Kidney tubule cell (primary cell): ENCODE measurements around the gene ASH1L.
"Not testable (repeated sequence)": the region's sequence is repeated elsewhere in the genome, so short reads cannot be mapped to it uniquely, and the experiment has no call there.

Experiments
- DNase-seq: peaks from one replicate; pipeline ENCODE4 v3.0.0-alpha.2; 2018; ENCODE audit warnings: low spot score

Gene ASH1L

DNA sequence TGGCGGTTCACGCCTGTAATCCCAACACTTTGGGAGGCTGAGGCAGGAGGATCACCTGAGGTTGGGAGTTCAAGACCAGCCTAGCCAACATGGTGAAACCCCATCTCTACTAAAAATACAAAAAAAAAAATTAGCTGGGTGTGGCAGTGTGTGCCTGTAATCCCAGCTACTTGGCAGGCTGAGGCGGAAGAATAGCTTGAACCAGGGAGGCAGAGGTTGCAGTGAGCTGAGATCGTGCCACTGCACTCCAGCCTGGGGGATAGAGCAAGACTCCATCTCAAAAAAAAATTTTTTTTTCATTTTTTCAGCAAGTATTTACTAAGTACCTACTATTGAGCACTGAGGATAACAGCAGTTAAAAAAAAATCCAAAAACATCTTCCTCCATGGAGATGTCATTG is 69.0 kb downstream of the ASH1L start:
- not testable (repeated sequence) for DNase-seq

DNA sequence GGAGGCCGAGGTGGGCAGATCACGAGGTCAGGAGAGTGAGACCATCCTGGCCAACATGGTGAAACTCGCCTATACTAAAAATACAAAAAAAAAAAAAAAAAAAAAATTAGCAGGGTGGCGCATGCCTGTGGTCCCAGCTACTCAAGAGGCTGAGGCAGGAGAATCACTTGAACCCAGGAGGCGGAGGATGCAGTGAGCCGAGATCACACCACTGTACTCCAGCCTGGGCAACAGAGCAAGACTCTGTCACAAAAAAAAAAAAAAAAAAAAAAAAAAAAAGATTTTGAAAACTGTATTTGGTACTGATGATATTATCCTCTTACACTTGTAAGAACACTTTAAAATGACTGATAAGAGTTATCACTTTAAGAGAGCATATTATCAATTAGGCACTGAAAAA is 74.2 kb downstream of the ASH1L start:
- not testable (repeated sequence) for DNase-seq

DNA sequence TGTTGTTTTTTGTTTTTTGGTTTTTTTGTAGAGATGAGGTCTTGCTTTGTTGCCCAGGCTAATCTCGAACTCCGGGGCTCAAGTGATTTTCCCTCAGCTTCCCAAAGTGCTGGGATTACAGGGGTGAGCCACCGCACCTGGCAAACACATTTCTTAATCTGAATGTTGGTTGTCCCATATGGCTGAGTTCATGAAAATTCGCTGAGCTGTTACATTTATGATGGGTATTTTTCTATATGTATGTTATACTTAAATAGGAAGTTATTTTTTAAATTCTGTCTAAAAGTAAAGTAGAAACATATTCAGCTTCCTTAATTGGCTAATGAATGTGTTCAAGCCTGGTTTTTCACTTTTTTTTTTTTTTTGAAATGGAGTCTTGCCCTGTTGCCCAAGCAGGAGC is 75.1 kb downstream of the ASH1L start:
- no peak for DNase-seq

DNA sequence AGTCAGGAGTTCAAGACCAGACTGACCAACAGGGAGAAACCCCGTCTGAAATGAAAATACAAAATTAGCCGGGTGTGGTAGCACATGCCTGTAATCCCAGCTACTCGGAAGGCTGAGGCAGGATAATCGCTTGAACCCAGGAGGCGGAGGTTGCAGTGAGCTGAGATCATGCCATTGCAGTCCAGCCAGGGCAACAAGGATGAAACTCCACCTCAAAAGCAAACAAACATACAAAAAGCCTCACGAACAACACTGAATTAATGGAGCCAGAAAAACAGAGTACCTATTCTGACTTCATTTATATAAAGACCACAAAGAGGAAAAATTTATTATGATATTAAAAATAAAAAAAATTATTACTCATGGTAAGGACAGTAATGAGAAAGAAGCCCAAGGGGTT is 75.7 kb downstream of the ASH1L start:
- not testable (repeated sequence) for DNase-seq

DNA sequence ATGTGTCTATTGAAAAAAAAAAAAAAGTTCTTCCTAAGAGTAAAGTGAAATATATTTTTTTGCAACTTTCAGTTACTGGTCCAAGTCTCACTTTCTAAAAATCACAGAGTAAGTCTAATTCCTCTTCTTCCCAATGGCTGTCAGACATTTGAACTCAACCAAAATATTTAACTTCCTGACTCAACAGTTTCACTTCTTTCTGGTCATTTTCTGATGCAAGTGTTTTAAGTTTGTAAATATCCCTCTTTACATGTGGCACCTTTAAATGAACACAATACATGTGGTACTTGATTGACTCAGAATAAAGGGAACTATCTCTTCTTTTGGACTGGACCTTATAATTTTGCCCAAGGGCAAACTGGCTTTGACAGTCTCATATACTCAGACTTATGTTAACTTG is 76.7 kb downstream of the ASH1L start:
- no peak for DNase-seq

DNA sequence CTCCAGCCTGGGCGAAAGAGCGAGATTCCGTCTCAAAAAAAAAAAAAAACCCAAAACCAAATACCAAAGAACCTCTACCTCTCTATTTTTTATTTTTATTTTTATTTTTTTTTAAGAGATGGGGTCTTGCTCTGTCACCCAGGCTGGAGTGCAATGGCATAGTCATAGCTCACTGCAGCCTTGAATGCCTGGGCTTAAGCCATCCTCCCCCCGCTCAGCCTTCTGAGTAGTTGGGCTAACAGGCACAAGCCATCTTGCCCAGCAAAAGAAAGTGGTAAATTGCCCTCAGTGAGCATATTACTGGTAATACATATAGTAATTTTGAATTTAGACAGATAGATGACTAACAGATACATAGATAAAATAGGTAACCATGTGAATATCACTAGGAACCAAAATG is 77.4 kb downstream of the ASH1L start:
- no peak for DNase-seq

DNA sequence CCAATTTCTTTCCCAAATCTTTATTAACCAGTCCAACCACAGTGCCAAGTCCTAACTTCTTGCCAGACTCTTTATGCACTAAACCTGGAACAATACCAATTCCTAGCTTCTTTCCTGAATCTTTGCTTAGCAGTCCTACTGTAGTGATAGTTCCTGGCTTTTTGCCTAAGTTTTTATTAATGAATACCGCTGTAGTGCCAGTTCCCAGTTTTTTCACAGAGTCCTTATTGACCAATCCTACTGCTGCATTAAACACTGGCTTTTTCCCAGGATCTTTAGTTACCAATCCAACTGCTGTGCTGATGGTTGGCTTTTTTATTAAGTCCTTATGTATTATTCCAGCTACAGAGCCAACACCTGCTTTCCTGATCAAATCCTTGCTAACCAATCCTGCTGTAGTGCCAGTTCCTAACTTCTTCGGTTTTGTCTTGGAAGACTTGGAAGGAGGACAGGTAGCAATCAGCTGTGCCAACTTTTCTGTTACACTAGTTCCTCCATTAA is 80.8 kb downstream of the ASH1L start:
- no peak for DNase-seq

DNA sequence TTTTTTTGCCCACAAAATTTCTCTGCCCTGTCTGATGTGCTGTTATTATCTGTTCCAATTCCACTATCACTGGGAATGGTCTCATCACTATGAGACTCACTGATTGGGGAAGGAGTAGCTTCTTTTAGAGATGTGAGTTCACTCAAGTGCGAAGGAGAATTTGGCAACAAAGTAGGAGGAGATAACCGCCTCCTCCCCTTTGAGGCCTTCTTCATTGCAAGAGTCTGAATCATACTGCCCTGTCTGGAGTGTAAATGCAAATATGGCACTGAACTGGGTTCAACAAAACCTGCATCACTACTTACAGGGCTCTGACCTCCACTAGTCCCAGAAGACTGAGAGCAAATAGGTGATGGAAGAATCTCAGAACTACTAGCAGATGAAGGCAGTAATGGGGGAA is 83.4 kb downstream of the ASH1L start:
- peak; percentile 83 for DNase-seq

DNA sequence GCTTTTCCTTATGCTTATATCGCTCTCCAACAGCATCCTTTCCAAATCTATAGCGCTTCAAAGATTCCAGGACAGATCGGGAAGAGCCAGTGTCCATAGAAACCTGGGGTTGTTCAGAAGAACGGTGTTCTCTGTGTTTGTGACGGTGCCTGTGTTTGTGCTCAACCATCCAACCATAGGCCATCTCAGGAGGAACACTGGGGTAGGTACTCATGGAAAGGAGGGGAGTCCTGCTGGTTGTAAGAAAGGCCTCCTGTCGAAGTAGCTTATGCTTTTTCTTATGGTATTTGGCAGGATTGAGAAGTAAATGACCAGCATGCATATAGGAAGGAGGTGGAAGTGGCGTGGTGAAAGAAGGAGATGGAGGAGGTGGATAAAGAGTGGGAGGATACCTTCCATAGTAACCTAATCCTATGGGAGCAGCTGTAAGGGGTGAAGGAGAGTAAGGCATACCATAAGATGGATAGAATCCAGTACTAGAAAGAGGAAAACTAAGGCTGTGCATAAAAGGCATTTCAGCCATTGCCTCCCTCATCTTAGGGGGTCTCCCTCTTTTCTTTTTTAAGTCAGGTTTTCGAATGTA is 84.2 kb downstream of the ASH1L start:
- DNase-seq = no peak

DNA sequence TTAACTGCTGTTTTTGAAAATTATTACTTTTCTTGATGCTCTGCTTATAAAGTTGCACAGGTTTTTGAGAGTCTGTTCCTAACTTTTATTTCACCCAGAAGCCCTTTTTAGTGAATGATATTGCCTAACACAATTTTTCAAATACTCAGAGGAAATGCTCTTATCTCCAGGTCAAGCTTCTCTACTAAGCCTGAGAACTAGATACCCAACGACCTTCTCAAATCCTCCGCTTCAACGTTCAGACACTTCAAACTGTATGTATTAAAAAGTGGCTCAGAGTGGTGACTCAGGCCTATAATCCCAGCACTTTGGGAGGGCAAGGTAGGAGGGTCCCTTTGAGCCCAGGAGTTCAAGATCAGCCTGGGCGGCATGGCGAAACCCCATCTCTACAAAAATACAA is 88.5 kb downstream of the ASH1L start:
- no peak for DNase-seq

DNA sequence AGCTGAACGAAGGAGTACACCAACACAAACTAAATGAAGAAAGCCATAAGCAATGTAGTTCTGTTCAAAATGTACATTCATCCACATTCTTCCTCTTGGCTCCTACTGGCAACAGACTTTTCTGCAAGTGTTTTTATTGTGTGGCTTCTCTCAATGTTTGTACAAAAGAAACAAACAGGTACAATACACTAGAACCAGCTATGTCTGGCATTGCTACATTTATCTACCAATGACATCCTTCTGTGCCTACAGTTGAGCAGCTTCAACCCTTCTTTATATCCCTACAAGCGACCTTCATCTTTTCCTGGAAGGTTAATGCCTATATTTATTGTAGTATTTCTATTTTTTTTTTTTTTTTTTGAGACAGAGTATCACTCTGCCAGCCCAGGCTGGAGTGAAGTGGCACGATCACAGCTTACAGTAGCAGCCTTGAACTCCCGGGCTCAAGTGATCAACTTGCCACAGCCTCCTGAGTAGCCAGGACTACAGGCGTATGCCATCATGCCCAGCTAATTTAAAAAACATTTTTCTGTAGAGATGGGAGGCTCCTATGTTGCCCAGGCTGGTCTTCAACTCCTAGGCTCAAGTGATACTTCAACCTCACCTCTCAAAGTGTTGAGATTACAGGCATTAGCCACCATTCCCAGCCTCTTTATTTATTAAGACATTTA is 89.3 kb downstream of the ASH1L start:
- no peak for DNase-seq

DNA sequence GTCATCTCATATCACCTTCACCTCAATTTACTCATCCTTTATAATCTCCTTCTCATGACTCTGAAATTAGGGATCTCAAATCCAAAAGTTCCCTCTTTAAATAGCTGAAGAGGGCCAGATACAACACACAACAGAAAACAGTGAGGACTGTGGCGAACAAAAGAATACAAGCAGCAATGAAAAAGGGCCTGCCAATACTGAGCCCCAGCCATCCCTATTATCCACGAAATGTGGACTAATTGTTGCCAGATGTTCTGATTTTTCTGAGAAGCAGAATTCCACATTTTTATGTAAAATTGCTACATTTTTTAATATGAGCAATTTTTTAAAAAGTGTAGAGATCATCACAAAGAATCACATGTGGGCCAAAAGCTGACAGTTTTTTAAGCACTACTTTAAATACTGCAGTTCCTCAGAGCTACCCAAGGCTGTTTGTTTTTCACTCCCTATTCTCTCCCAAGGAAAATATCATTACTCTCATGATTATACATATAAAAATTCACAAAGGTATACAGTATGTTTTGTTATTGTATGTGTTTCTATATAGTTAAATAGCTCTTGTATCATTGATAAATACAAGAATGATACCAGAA is 90.0 kb downstream of the ASH1L start:
- DNase-seq = no peak

DNA sequence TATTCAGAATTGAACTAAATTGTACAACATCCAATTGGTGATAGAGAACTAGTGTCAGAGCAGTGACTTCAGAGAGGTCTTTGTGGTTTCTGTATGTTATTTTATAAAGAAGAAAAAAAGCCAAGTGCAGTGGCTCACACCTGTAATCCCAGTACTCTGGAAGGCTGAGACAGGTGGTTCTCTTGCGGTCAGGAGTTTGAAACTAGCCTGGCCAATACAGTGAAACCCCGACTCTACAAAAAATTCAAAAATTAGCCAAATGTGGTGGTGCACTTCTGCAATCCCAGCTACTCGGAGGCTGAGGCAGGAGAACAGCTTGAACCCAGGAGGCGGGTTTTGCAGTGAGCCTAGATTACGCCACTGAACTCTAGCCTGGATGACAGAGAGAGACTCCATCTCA is 90.7 kb downstream of the ASH1L start:
- no peak for DNase-seq

DNA sequence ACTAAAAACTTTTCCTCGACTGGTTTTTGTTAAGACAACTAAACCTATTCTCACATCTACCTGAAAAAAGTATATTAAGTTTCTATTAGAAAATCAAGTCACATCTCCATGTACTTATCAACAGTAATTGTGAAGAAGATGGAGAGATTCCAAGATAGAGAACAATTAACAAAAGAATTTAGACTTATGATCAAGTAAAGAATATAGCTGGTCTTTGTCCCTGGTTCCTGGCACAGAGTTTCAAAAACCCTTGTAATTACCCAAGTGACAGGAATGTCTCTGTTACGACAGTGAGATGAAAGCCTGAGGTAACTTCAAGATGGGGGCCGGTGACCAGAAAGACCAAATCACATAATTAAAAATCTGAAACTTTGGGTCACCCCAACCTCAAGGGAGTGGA is 91.6 kb downstream of the ASH1L start:
- no peak for DNase-seq

DNA sequence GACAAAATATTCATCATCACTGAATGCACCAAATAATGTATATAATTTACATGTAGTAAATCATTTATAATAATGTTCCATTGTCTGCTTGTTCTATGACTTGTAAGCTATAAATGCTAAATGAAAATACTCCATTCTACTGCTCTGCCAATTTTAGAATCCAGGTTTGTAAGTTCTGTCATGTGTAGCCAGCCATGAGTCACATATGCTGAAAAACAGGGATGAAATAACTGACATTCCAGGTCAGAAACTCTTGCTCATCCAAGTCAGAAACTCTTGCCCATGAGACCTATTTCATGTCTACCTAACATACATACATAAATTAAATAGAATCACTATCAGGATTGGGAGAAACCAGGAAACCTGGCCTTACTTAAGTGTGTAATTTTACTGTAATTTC is 95.6 kb downstream of the ASH1L start:
- DNase-seq = peak; percentile 90

DNA sequence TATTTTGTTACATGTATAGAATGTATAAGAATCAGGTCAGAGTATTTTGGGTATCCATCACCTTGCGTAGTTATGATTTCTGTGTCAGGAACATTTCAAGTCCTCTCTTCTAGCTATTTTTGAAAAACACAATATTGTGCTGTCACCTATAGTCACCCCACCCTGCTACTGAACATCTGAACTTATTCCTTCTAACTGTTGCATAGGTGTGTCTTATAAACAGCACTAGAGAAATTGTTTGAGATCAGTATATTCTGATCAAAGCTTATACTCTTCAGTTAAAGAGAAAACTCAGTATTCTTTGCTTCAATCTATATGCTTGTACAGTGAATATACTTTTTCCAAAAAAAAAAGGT is 96.0 kb downstream of the ASH1L start:
- DNase-seq = peak; percentile 9

DNA sequence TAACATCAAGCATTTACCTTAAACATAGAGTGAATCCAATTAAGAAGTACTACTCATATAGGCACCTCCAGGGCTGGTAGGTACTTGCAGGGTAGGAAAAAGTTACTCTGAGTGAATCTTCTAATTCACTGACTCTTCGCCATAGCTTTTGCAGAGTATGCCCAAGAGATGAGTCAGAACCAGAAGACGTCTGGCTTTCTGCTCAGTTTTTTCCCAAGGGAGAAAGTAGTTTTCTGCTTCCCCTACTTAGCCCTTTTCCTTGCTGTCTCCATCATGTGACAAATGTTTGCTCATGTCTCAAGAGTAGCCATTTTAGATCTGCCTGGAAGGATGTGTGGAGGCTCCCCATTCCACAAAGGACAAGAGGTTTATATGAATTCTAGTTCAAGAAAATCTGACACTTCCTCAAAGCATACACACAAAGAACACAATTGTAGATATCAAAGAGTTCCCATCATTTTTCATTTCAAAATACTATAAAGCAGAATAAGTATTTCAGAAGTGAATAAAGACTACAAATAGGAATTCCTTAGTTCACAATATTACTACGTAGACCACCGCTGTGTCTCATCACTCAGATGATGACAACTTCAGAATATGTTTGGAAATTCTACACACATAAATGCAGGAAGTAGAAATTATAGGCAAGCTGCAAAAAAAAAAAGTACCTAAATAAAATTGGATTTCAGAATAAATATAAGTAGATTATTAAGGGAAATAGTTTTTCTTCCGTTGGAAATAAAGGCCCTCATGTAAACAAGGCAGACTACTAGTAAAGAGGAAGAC is 98.5 kb downstream of the ASH1L start:
- peak; percentile 74 for DNase-seq

DNA sequence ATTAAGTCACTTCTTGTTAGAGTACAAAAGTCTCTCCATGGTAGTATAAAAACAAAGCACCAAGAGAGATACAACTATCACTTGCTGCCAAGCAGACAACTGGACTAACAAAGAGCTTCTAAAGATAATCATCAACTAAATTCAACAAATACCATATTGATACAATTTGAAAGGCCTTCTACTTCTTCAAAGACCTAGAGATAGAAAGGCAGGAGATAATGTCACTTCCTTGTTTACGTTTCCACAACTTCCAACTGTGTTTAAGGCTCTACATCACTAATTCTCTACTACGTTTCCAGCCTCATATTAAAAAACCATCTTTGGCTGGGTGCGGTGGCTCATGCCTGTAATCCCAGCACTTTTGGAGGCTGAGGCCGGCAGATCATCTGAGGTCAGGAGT is 104.5 kb downstream of the ASH1L start:
- DNase-seq = no peak

DNA sequence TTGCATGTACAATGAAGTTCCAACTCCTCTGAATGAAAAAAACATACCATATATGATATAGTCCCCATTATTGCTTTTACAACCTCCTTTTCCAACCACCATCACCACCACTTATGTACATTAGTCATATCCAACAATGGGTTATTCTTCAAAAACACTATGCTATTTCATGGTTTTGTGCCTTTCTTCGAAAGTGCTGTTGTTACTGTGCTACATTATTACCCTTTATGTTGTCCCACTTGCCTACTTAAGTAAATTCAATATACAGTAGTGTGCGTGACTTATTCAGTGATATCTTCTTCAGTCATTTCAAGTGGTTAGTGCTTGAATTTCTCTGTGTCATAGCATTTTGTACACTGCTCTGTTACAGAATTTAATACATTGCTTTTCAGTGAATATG is 105.3 kb downstream of the ASH1L start:
- DNase-seq = no peak

DNA sequence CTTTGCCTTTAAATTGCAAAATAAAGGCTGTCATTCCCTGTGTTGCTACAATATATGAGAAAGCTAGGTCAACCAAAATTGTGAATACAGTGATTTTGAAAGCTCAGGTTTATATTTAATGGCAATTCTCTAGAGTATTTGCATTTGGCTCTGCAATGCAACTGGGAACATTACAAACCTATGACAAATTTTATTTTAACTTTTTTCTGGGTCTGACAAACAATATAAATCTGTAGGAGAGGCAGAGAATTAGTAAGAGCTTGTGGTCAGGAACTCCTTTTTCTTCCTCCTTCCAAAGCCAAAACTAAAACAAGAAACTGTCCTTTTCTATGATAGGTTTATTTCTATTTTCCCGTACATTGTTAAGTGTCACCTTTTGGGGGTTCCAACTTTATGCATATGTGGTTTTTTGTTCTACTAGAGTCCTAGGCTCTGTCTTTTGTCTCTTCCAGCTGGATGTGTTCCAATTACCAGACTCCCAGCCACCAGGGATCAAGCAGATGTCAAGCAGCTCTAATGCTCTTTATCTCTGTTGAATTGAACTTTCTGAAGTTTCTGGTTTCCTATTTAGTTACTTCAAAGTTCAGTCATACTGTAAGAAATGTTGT is 106.9 kb downstream of the ASH1L start:
- no peak for DNase-seq

DNA sequence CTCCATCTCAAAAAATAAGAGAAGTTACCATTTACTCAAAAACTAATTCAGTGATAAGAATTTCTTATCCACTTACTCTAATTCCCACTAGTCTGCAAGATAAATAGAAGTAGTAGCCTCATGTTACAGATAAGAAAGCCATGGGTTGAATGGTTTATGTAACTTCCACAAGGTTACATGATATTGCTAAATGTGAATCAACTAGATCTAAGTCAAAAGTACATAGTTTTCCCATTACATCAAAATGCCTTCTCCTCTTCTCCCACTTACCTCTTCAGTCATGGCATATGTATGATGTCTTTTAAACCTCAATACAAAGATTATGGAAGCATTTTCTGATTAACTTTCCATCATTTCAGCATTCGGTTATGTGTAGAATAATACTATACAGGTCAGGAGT is 108.5 kb downstream of the ASH1L start:
- no peak for DNase-seq

DNA sequence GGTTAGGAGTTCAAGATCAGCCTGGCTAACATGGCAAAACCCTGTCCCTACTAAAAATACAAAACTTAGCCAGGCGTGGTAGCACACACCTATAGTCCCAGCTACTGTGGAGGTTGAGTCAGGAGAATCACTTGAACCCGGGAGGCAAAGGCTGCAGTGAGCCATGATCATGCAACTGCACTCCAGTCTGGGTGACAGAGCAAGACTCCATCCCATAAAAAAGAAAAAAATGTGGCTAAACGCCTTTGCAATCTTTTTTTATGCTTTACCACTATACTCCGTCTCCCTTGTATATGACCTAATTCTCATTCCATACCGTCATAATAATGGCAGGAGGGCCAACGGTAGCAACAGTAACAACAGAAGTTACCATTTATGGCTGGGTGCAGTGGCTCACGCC is 109.5 kb downstream of the ASH1L start:
- DNase-seq = no peak

DNA sequence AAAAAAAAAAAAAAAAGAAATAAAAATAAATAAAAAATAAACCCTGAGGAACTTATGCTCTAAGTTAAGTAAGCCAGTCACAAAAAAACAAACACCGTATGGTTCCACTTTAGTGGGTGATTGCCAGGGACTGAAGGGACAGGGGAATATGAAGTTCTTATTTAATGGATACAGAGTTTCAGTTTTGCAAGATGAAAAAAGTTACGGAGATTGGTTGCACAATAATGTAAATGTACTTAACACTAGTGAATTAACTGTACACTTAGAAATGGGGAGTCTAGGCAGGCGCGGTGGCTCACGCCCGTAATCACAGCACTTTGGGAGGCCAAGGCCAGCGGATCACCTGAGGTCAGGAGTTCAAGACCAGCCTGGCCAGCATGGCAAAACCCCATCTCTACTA is 111.4 kb downstream of the ASH1L start:
- no peak for DNase-seq
